Adipocyte (in vitro differentiated cells): ENCODE results near the gene R3HCC1L.

ENCODE experiments used
- DNase-seq: peaks from one replicate; pipeline ENCODE4 v3.0.0-alpha.2; 2015; ENCODE audit warnings: low read depth
- H3K27me3 ChIP-seq: replicated peaks from 2 replicates; pipeline ENCODE4 v1.7.0; 2013; ENCODE audit warnings: mild to moderate bottlenecking, low read length, moderate library complexity; ENCODE audit not compliant: control insufficient read depth, insufficient read depth
- H3K36me3 ChIP-seq: 2 replicates; pipeline ENCODE4 v1.7.0; 2013; ENCODE audit warnings: low read length, mild to moderate bottlenecking, moderate library complexity; ENCODE audit not compliant: control insufficient read depth, insufficient read depth, severe bottlenecking
- H3K4me1 ChIP-seq: 2 replicates; pipeline ENCODE4 v1.7.0; 2013; ENCODE audit warnings: mild to moderate bottlenecking, low read length, moderate library complexity; ENCODE audit not compliant: control insufficient read depth, insufficient read depth
- H3K4me3 ChIP-seq: 2 replicates; pipeline ENCODE4 v1.7.0; 2013; ENCODE audit warnings: mild to moderate bottlenecking, low read length, moderate library complexity
- H3K9ac ChIP-seq: 2 replicates; pipeline ENCODE4 v1.7.0; 2013; ENCODE audit warnings: mild to moderate bottlenecking, low read length, moderate library complexity
- H3K9me3 ChIP-seq: 2 replicates; pipeline ENCODE4 v1.7.0; 2013; ENCODE audit warnings: mild to moderate bottlenecking, low read length, moderate library complexity; ENCODE audit not compliant: control insufficient read depth

R3HCC1L gene

GRCh38 chr10:98270073-98270740, 135.8 kb downstream of the R3HCC1L start:
- peaks cover 25% of the 10 kb centered on the region for H3K4me1 ChIP-seq
- H3K4me3 ChIP-seq: no peak overlapping the region
- peaks cover 7% of the 10 kb centered on the region for H3K27me3 ChIP-seq
- H3K9ac ChIP-seq: no peak overlapping the region
- no peaks in the 10 kb centered on the region for H3K36me3 ChIP-seq
- DNase-seq: no peak
- H3K9me3 ChIP-seq: no peaks in the 10 kb centered on the region

GRCh38 chr10:98270786-98271185, 136.3 kb downstream of the R3HCC1L start:
- H3K27me3 ChIP-seq: peaks cover 10% of the 10 kb centered on the region
- H3K9ac ChIP-seq: no peak overlapping the region
- H3K4me3 ChIP-seq: no peak overlapping the region
- H3K36me3 ChIP-seq: no peaks in the 10 kb centered on the region
- H3K4me1 ChIP-seq: peaks cover 25% of the 10 kb centered on the region
- H3K9me3 ChIP-seq: peaks cover 3% of the 10 kb centered on the region
- no peak for DNase-seq

GRCh38 chr10:98272245-98272644, 137.8 kb downstream of the R3HCC1L start:
- no peak overlapping the region for H3K9ac ChIP-seq
- no peaks in the 10 kb centered on the region for H3K36me3 ChIP-seq
- H3K27me3 ChIP-seq: peaks cover 10% of the 10 kb centered on the region
- peaks cover 3% of the 10 kb centered on the region for H3K9me3 ChIP-seq
- H3K4me3 ChIP-seq: no peak overlapping the region
- H3K4me1 ChIP-seq: peaks cover 23% of the 10 kb centered on the region
- no peak for DNase-seq

DNA sequence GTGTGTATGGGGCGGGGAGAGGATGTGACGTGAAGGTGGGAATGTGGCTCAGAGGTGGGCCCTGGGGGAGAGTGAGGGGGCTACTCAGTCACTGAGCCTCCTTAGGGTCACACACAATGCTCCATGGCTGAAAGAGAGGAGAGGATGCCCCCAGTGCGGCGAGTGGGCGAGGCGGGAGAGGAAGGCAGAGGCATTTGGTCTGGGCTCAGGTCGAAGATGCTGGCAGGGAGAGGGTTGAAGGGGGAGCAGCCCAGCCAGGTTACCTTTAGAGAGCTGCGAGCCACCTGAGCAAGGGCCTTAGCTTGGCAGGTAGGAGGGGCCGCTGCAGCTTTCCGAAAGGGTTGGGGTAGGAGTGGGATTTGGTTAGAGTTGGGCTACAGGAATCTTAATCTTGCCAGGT, 138.2 kb downstream of the R3HCC1L start:
- peaks cover 19% of the 10 kb centered on the region for H3K4me1 ChIP-seq
- no peak overlapping the region for H3K4me3 ChIP-seq
- H3K9ac ChIP-seq: no peak overlapping the region
- H3K9me3 ChIP-seq: peaks cover 3% of the 10 kb centered on the region
- H3K27me3 ChIP-seq: peaks cover 10% of the 10 kb centered on the region
- DNase-seq: no peak
- no peaks in the 10 kb centered on the region for H3K36me3 ChIP-seq

DNA sequence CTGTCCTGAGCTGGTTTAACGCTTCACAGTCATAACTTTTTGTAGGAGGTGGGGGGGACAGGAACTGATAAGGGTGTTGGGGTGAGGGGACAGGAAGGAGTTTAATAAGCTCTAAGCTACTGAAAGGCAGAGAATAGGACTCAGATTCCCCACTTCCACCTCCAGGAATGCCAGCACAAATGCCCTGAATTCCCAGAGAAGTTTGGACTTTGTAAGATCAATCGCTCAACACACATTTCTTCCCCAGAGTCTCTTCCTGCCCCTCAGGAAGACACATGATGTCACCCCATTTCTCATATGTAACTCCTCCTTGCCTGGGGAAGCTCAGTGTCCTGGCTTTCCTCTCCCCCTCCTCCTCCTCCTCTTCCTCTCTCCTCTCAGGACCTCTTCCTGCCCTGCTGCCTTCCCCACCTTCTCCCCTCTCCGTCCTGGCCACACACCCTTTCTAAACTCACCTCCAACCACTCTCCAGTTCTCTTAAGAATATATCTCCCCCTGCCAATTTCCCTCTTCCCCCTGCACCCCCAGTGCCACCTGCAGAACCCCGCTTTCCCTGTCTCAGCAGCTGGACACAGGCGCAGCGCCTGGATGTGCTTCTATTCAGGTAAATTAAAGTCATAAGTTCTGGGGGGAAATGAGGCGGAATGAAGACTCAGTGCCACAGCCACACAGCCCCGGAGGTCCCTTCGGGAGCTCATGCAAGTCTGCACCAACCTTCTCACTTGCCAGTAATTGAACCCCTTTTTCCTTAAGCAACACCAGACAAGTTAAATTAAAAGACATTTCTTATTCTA, 138.8 kb downstream of the R3HCC1L start:
- no peak for DNase-seq
- H3K4me1 ChIP-seq: peaks cover 17% of the 10 kb centered on the region
- no peaks in the 10 kb centered on the region for H3K36me3 ChIP-seq

GRCh38 chr10:98274562-98274961, 140.1 kb downstream of the R3HCC1L start:
- Histone ChIP-seq H3K9me3 (peaks cover 3% of the 10 kb centered on the region), H3K4me1 (peaks cover 9% of the 10 kb centered on the region), H3K9ac (no peak overlapping the region), H3K4me3 (no peak overlapping the region), H3K27me3 (peaks cover 14% of the 10 kb centered on the region), H3K36me3 (no peaks in the 10 kb centered on the region)
- DNase-seq: no peak

More for the DNA sequence above, 138.8 kb downstream of the R3HCC1L start:
- H3K9ac ChIP-seq: no peak overlapping the region
- H3K27me3 ChIP-seq: peaks cover 12% of the 10 kb centered on the region
- peaks cover 3% of the 10 kb centered on the region for H3K9me3 ChIP-seq
- H3K4me3 ChIP-seq: no peak overlapping the region

DNA sequence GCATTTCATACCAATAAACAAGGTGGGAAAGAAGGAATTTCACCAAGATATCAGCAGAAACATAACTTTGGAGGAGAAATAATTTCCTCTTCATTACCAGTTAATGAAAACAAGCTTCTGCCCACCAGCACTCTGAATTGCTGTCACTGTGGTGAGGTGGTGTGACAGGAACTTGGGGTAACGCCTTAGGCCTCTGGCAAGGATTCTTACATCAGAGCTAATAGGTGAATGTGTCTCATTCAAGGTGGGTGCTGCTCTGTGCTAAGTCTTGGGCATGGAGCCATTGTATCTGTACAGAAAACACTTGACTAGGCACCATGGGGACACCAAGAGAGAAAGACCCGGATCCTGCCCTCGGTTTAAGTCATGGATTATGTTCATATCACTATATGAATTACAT, 141.9 kb downstream of the R3HCC1L start:
- Histone ChIP-seq H3K4me1 (no peaks in the 10 kb centered on the region), H3K9me3 (peaks cover 17% of the 10 kb centered on the region), H3K4me3 (no peak overlapping the region), H3K27me3 (peaks cover 14% of the 10 kb centered on the region), H3K9ac (no peak overlapping the region), H3K36me3 (no peaks in the 10 kb centered on the region)
- no peak for DNase-seq

GRCh38 chr10:98285416-98285815, 151.0 kb downstream of the R3HCC1L start:
- no peak for DNase-seq
- Histone ChIP-seq H3K9ac (no peak overlapping the region), H3K9me3 (peaks cover 16% of the 10 kb centered on the region), H3K4me3 (no peak overlapping the region), H3K36me3 (no peaks in the 10 kb centered on the region), H3K4me1 (no peaks in the 10 kb centered on the region), H3K27me3 (peaks cover 18% of the 10 kb centered on the region)

DNA sequence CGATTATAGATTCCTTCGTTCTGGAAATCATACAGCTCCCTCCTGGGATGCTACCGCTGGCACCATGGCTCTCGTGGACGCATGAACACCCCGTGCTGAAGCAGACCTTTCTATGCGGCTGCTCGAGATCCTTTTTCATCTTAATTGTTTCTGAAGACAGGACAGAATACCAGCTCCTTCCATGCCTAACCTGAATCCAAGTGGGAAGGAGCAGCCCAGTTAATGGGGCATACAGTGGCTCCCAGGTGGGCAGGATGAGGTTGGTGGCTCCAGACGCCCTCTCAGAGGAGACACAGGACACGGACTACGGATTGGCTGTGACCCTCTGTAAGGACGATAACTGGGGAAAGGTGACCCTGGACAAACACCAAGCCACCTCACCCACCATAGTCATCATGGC, 152.0 kb downstream of the R3HCC1L start:
- Histone ChIP-seq H3K9ac (no peak overlapping the region), H3K36me3 (no peaks in the 10 kb centered on the region), H3K4me1 (no peaks in the 10 kb centered on the region), H3K27me3 (peaks cover 18% of the 10 kb centered on the region), H3K9me3 (peaks cover 7% of the 10 kb centered on the region), H3K4me3 (no peak overlapping the region)
- DNase-seq: no peak

DNA sequence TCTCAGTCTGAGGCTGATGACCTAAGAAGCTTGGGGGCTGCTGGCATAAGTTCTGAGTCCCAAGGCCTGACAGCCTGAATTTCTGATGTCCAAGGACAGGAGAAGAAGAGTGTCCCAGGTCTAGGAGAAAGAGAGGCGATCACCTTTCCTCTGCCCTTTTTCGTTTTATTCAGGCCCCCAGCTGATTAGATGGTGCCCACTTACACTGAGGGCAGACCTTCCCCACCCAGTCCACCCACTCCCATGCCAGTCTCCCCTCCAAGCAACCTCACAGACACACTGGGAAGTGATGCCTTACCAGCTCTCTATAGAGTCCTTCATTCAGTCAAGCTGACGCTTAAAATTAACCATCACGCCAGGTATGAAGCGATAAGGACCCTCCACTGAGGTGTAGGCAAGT, 152.9 kb downstream of the R3HCC1L start:
- Histone ChIP-seq H3K4me1 (no peaks in the 10 kb centered on the region), H3K36me3 (no peaks in the 10 kb centered on the region), H3K9ac (no peak overlapping the region), H3K4me3 (no peak overlapping the region), H3K9me3 (no peaks in the 10 kb centered on the region), H3K27me3 (peaks cover 22% of the 10 kb centered on the region)
- no peak for DNase-seq

DNA sequence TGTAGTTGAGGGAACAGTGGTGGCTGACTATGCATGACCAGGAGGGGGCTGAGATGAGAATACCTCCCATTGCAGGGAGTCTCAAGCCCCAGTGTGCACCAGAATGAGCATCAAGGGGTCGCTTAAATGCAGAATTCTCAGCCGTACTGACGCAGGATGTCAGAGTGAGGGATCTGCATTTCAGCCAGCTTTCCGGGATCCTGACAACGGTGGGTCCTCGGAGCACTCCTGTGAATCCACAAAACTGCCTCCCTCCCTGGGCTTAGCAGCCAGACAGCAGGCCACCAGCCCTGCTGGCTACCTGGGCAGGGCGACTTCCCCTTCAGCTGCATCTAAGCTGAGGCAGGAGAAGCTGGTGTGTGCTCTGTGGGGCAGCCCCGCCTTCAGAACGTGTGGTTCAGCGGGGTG, 155.3 kb downstream of the R3HCC1L start:
- Histone ChIP-seq H3K9ac (no peak overlapping the region), H3K27me3 (peaks cover 21% of the 10 kb centered on the region), H3K36me3 (no peaks in the 10 kb centered on the region), H3K9me3 (no peaks in the 10 kb centered on the region), H3K4me3 (no peak overlapping the region), H3K4me1 (no peaks in the 10 kb centered on the region)
- DNase-seq: no peak
